ENCODE measurements around the gene TTC3. TPM values are rescaled to one million over a fixed set of nuclear protein-coding genes. Genes with fewer than 3 reads are reported as not detected.

TTC3 gene
- total and polyA plus RNA-seq, 2 of the 13 experiments (the other 11 are each of a cell fraction or from before 2014, with no cell fraction given) = 55.7 to 108 TPM

GRCh38 chr21:37195610-37196009, 122.6 kb downstream of the TTC3 start:
- in situ Hi-C loops (cut with HindIII; ENCODE audit: extremely low pct_ligation_motif_present, low pct_unique_long_range_greater_than_20kb) (no loop called here), intact Hi-C loops (cut with micrococcal nuclease; ENCODE audit: unreplicated experiment) (no loop called here)
- ChIA-PET CTCF (ENCODE audit: low intra/inter-chr PET ratio, low total read pairs) (no interaction called here), POLR2A (no interaction called here)
- Histone ChIP-seq H3K27me3 (ENCODE audit: control insufficient read depth in 1 of 2, insufficient read depth in 2 of 2, low read length in 2 of 2) (no peaks in the 10 kb centered on the region), H3K4me2 (ENCODE audit: low read depth, low read length) (no peak overlapping the region), H3K4me1 (ENCODE audit: insufficient read depth, low read length) (no peaks in the 10 kb centered on the region), H3K4me3 (replicated peaks in 1 of 3; ENCODE audit: insufficient read depth in 1 of 3, low read depth in 2 of 3, low read length in 3 of 3) (no peak overlapping the region), H3K27ac (ENCODE audit: extremely low read length, insufficient read depth, low read length) (no peak overlapping the region), H4K20me1 (ENCODE audit: insufficient read depth, low read length) (no peaks in the 10 kb centered on the region), H3K9me3 (ENCODE audit: low read length) (no peaks in the 10 kb centered on the region), H3K9ac (ENCODE audit: insufficient read depth, low read depth, low read length) (no peak overlapping the region), H3K36me3 (replicated peaks in 1 of 2; ENCODE audit: control insufficient read depth in 1 of 2, insufficient read depth in 2 of 2, low read length in 2 of 2) (peaks cover 29 to 85% of the 10 kb centered on the region in 2 experiments), H3K79me2 (ENCODE audit: insufficient read depth, low read length) (no peaks in the 10 kb centered on the region), H2AFZ (ENCODE audit: low read length) (no peak overlapping the region)
- no TSS peak for BruUV-seq (replicated peaks)
- 99% methylated on average over 12 of the region's 15 CpGs for WGBS (ENCODE audit: low lambda C conversion rate)
- ATAC-seq (no peak), FAIRE-seq (no peak), DNase-seq (ENCODE audit: low spot score) (no peak)
- TF ChIP-seq SOX5 (CRISPR knock-in tag; IDR thresholded peaks at IDR 0.05; ENCODE audit: borderline replicate concordance) (no peak), ELF1 (CRISPR knock-in tag; IDR thresholded peaks at IDR 0.05) (no peak), ZNF562 (CRISPR knock-in tag; IDR thresholded peaks at IDR 0.05; ENCODE audit: borderline replicate concordance) (no peak), NPAS2 (CRISPR knock-in tag; IDR thresholded peaks at IDR 0.05; ENCODE audit: borderline replicate concordance) (no peak), ZNF280B (CRISPR knock-in tag; IDR thresholded peaks at IDR 0.05; ENCODE audit: borderline replicate concordance) (no peak), ZNF589 (CRISPR knock-in tag; conservative IDR thresholded peaks at IDR 0.05) (no peak), ZNF343 (CRISPR knock-in tag; IDR thresholded peaks at IDR 0.05) (no peak), STAT6 (CRISPR knock-in tag; IDR thresholded peaks at IDR 0.05; ENCODE audit: borderline replicate concordance) (no peak), ERF (CRISPR knock-in tag; IDR thresholded peaks at IDR 0.05) (no peak), ZNF773 (CRISPR knock-in tag; IDR thresholded peaks at IDR 0.05; ENCODE audit: borderline replicate concordance) (no peak), ESRRA (CRISPR knock-in tag; IDR thresholded peaks at IDR 0.05; ENCODE audit: low read depth) (no peak), ATF6 (CRISPR knock-in tag; conservative IDR thresholded peaks at IDR 0.05) (no peak)
- TF ChIP-seq, protein P1, sequence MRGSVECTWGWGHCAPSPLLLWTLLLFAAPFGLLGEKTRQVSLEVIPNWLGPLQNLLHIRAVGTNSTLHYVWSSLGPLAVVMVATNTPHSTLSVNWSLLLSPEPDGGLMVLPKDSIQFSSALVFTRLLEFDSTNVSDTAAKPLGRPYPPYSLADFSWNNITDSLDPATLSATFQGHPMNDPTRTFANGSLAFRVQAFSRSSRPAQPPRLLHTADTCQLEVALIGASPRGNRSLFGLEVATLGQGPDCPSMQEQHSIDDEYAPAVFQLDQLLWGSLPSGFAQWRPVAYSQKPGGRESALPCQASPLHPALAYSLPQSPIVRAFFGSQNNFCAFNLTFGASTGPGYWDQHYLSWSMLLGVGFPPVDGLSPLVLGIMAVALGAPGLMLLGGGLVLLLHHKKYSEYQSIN (CRISPR knock-in tag; IDR thresholded peaks at IDR 0.05; ENCODE audit: borderline replicate concordance) = no peak
- TF ChIP-seq, protein P2, sequence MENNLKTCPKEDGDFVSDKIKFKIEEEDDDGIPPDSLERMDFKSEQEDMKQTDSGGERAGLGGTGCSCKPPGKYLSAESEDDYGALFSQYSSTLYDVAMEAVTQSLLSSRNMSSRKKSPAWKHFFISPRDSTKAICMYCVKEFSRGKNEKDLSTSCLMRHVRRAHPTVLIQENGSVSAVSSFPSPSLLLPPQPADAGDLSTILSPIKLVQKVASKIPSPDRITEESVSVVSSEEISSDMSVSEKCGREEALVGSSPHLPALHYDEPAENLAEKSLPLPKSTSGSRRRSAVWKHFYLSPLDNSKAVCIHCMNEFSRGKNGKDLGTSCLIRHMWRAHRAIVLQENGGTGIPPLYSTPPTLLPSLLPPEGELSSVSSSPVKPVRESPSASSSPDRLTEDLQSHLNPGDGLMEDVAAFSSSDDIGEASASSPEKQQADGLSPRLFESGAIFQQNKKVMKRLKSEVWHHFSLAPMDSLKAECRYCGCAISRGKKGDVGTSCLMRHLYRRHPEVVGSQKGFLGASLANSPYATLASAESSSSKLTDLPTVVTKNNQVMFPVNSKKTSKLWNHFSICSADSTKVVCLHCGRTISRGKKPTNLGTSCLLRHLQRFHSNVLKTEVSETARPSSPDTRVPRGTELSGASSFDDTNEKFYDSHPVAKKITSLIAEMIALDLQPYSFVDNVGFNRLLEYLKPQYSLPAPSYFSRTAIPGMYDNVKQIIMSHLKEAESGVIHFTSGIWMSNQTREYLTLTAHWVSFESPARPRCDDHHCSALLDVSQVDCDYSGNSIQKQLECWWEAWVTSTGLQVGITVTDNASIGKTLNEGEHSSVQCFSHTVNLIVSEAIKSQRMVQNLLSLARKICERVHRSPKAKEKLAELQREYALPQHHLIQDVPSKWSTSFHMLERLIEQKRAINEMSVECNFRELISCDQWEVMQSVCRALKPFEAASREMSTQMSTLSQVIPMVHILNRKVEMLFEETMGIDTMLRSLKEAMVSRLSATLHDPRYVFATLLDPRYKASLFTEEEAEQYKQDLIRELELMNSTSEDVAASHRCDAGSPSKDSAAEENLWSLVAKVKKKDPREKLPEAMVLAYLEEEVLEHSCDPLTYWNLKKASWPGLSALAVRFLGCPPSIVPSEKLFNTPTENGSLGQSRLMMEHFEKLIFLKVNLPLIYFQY (CRISPR knock-in tag; IDR thresholded peaks at IDR 0.05; ENCODE audit: borderline replicate concordance) = no peak

Measured in HepG2 (cell line).